Transverse colon (tissue), 4 donors: ENCODE measurements around the gene AFP.

ENCODE experiments used
- CTCF ChIP-seq, 5 experiments: fragments of 200-600 bp in 3 of 5; fragments of 450-650 bp in 2 of 5; sonication (generic) in 3 of 5; IDR thresholded peaks; 1 replicate in 2 of 5; 2 replicates in 3 of 5; pipeline ENCODE4 v1.5.1; 2016 to 2017; ENCODE audit warnings: antibody characterized with exemption in 5 of 5, inconsistent platforms in 3 of 5, mild to moderate bottlenecking in 2 of 5, moderate library complexity in 1 of 5
- POLR2A ChIP-seq: fragments of 450-650 bp; IDR thresholded peaks from one replicate; pipeline ENCODE4 v1.6.1; 2016; ENCODE audit warnings: antibody characterized with exemption, mild to moderate bottlenecking, moderate library complexity
- POLR2AphosphoS5 ChIP-seq, 3 donors: sonication (generic); formaldehyde crosslinking; IDR thresholded peaks; one replicate each; pipeline ENCODE4 v1.6.1; 2016; ENCODE audit warnings: antibody characterized with exemption in 3 of 3

DNA sequence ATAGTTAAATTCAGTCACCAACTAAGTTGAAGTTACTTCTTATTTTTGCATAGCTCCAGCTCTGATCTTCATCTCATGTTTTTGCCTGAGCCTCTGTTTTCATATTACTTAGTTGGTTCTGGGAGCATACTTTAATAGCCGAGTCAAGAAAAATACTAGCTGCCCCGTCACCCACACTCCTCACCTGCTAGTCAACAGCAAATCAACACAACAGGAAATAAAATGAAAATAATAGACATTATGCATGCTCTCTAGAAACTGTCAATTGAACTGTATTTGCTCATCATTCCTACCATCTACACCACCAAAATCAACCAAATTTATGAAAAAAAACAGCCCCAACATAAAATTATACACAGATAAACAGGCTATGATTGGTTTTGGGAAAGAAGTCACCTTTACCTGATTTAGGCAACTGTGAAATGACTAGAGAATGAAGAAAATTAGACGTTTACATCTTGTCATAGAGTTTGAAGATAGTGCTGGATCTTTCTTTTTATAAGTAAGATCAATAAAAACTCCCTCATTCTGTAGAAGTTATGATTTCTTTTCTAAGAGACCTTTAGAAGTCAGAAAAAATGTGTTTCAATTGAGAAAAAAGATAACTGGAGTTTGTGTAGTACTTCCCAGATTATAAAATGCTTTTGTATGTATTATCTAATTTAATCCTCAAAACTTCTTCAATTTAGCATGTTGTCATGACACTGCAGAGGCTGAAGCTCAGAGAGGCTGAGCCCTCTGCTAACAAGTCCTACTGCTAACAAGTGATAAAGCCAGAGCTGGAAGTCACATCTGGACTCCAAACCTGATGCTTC, 24.9 kb upstream of the AFP start:
- TF ChIP-seq CTCF (IDR thresholded peaks at IDR 0.05), result no peak
- TF ChIP-seq POLR2AphosphoS5 (IDR thresholded peaks at IDR 0.05), result no peak
- TF ChIP-seq POLR2A, result no peak
